H9 (cell line): ENCODE measurements around the gene ENDOV. TPM values are rescaled to one million over a fixed set of nuclear protein-coding genes. Genes with fewer than 3 reads are reported as not detected.
A peak's percentile ranks its signal among the peaks of the same experiment; 100 is the strongest.

Source experiments
- DNase-seq: peaks from one replicate; pipeline ENCODE4 v3.0.0-alpha.2; 2017
- H2AFZ ChIP-seq: one replicate; pipeline ENCODE4 v1.6.1; 2013; ENCODE audit warnings: mild to moderate bottlenecking, low read length, control low read depth, moderate library complexity
- H2AK5ac ChIP-seq: 2 replicates; pipeline ENCODE4 v1.6.1; 2013; ENCODE audit warnings: low read length, control low read depth, mixed read lengths; ENCODE audit not compliant: insufficient read length
- H2BK120ac ChIP-seq: one replicate; pipeline ENCODE4 v1.6.1; 2013; ENCODE audit warnings: low read depth, mild to moderate bottlenecking, low read length, control low read depth, inconsistent platforms; ENCODE audit not compliant: poor library complexity, severe bottlenecking
- H2BK12ac ChIP-seq: 2 replicates; pipeline ENCODE4 v1.6.1; 2013; ENCODE audit warnings: low read length, control low read depth, mixed read lengths, low read depth; ENCODE audit not compliant: insufficient read length
- H2BK15ac ChIP-seq: 2 replicates; pipeline ENCODE4 v1.6.1; 2013; ENCODE audit warnings: low read depth, low read length, control low read depth
- H2BK20ac ChIP-seq: one replicate; pipeline ENCODE4 v1.6.1; 2013; ENCODE audit warnings: low read depth, mild to moderate bottlenecking, low read length, control low read depth, inconsistent platforms; ENCODE audit not compliant: poor library complexity, severe bottlenecking
- H2BK5ac ChIP-seq: 2 replicates; pipeline ENCODE4 v1.6.1; 2013; ENCODE audit warnings: low read length, control low read depth, mixed read lengths; ENCODE audit not compliant: insufficient read length
- H3K14ac ChIP-seq: 2 replicates; pipeline ENCODE4 v1.6.1; 2013; ENCODE audit warnings: low read length, control low read depth; ENCODE audit not compliant: insufficient read depth
- H3K18ac ChIP-seq: 2 replicates; pipeline ENCODE4 v1.6.1; 2013; ENCODE audit warnings: low read depth, mild to moderate bottlenecking, mixed read lengths, low read length, control low read depth; ENCODE audit not compliant: insufficient read length
- H3K23ac ChIP-seq: 2 replicates; pipeline ENCODE4 v1.6.1; 2013; ENCODE audit warnings: low read length, control low read depth, mixed read lengths, low read depth; ENCODE audit not compliant: insufficient read length
- H3K23me2 ChIP-seq: 2 replicates; pipeline ENCODE4 v1.6.1; 2013; ENCODE audit warnings: low read depth, mild to moderate bottlenecking, mixed read lengths, low read length, control low read depth; ENCODE audit not compliant: insufficient read length, poor library complexity, severe bottlenecking
- H3K27ac ChIP-seq: 2 replicates; pipeline ENCODE4 v1.5.1; 2013; ENCODE audit warnings: low read length, control low read depth, mixed read lengths, low read depth; ENCODE audit not compliant: insufficient read length
- H3K27me3 ChIP-seq: 2 replicates; pipeline ENCODE4 v1.6.1; 2013; ENCODE audit warnings: low read length, control low read depth, inconsistent platforms; ENCODE audit not compliant: insufficient read depth
- H3K4ac ChIP-seq: 2 replicates; pipeline ENCODE4 v1.6.1; 2013; ENCODE audit warnings: low read depth, mild to moderate bottlenecking, control low read depth, inconsistent platforms, low read length, moderate library complexity
- H3K4me1 ChIP-seq: 2 replicates; pipeline ENCODE4 v1.6.1; 2013; ENCODE audit warnings: low read length, control low read depth, inconsistent platforms; ENCODE audit not compliant: insufficient read depth
- H3K4me2 ChIP-seq: 2 replicates; pipeline ENCODE4 v1.6.1; 2013; ENCODE audit warnings: low read length, control low read depth, mixed read lengths; ENCODE audit not compliant: insufficient read length, insufficient read depth
- H3K56ac ChIP-seq: 2 replicates; pipeline ENCODE4 v1.6.1; 2013; ENCODE audit warnings: low read depth, mild to moderate bottlenecking, mixed read lengths, low read length, control low read depth; ENCODE audit not compliant: insufficient read length
- H3K79me1 ChIP-seq: 2 replicates; pipeline ENCODE4 v1.6.1; 2013; ENCODE audit warnings: low read depth, mild to moderate bottlenecking, moderate library complexity, low read length, control low read depth, inconsistent platforms; ENCODE audit not compliant: insufficient read depth, poor library complexity, severe bottlenecking
- H3K79me2 ChIP-seq: 2 replicates; pipeline ENCODE4 v1.6.1; 2013; ENCODE audit warnings: low read length, control low read depth, inconsistent platforms; ENCODE audit not compliant: insufficient read depth
- H3K9ac ChIP-seq: 2 replicates; pipeline ENCODE4 v1.6.1; 2013; ENCODE audit warnings: low read length, control low read depth, mixed read lengths; ENCODE audit not compliant: insufficient read length; ENCODE audit errors: extremely low read depth
- H3K9me3 ChIP-seq: one replicate; pipeline ENCODE4 v1.6.1; 2013; ENCODE audit warnings: low read depth, low read length, inconsistent platforms; ENCODE audit not compliant: control insufficient read depth
- H3T11ph ChIP-seq: one replicate; pipeline ENCODE4 v1.6.1; 2013; ENCODE audit warnings: mild to moderate bottlenecking, low read length, control low read depth, inconsistent platforms
- H4K20me1 ChIP-seq: one replicate; pipeline ENCODE4 v1.6.1; 2013; ENCODE audit not compliant: control insufficient read depth, insufficient read length, insufficient read depth
- H4K5ac ChIP-seq: 2 replicates; pipeline ENCODE4 v1.6.1; 2013; ENCODE audit warnings: low read depth, mild to moderate bottlenecking, mixed read lengths, low read length, control low read depth; ENCODE audit not compliant: insufficient read length
- H4K8ac ChIP-seq: replicated peaks from 2 replicates; pipeline ENCODE4 v1.6.1; 2013; ENCODE audit warnings: low read length, control low read depth, mixed read lengths, low read depth; ENCODE audit not compliant: insufficient read length
- H4K91ac ChIP-seq: 2 replicates; pipeline ENCODE4 v1.6.1; 2013; ENCODE audit warnings: low read depth, mild to moderate bottlenecking, moderate library complexity, mixed read lengths, low read length, control low read depth; ENCODE audit not compliant: insufficient read length
- H3K27ac Mint-ChIP-seq, 3 experiments: 2 replicates in 2 of 3; 3 replicates in 1 of 3; pipeline ENCODE4 v1.8.0; 2020 to 2021; ENCODE audit warnings: mixed read lengths in 3 of 3, mild to moderate bottlenecking in 1 of 3, moderate library complexity in 1 of 3
- H3K27me3 Mint-ChIP-seq: 2 replicates; pipeline ENCODE4 v1.8.0; 2021; ENCODE audit warnings: low read depth, mild to moderate bottlenecking, moderate library complexity, mixed read lengths
- H3K36me3 Mint-ChIP-seq, 3 experiments: 2 replicates in 2 of 3; 3 replicates in 1 of 3; pipeline ENCODE4 v1.8.0; 2020 to 2021; ENCODE audit warnings: low read depth in 3 of 3, mixed read lengths in 3 of 3; ENCODE audit not compliant: insufficient read depth in 1 of 3
- H3K4me1 Mint-ChIP-seq, 2 experiments: 2 replicates each; pipeline ENCODE4 v1.8.0; 2020; ENCODE audit warnings: mixed read lengths in 2 of 2
- H3K4me3 Mint-ChIP-seq, 2 experiments: 2 replicates in 1 of 2; 3 replicates in 1 of 2; pipeline ENCODE4 v1.8.0; 2020 to 2021; ENCODE audit warnings: mild to moderate bottlenecking in 2 of 2, mixed read lengths in 2 of 2, moderate library complexity in 1 of 2
- H3K9me3 Mint-ChIP-seq, 2 experiments: 2 replicates in 1 of 2; 3 replicates in 1 of 2; pipeline ENCODE4 v1.8.0; 2020; ENCODE audit warnings: mild to moderate bottlenecking in 2 of 2, mixed read lengths in 2 of 2, moderate library complexity in 1 of 2
- WGBS: extraction: QIAGEN DNeasy Blood & Tissue Kit; methylation state at CpG from one replicate; pipeline ENCODE4 v1.1.7; 2013; ENCODE audit warnings: missing lambda C conversion rate, low lambda C conversion rate, mixed read lengths; ENCODE audit not compliant: insufficient read length; ENCODE audit errors: extremely low coverage; 5-methylcytosine and 5-hydroxymethylcytosine counted together
- total RNA-seq: library from RNA; stranded (reverse); gene quantifications from 2 replicates; pipeline ENCODE4 v1.2.1, GENCODE V29; 2021
- TF ChIP-seq, protein P1 (sequence below): fragments of 200-600 bp; sonication (generic); conservative IDR thresholded peaks from 3 replicates; pipeline ENCODE4 v1.8.0; 2021; ENCODE audit warnings: antibody characterized with exemption, mild to moderate bottlenecking

ENDOV gene
- total RNA-seq, 1 experiment from 2014 or later, result 17.1 TPM

DNA sequence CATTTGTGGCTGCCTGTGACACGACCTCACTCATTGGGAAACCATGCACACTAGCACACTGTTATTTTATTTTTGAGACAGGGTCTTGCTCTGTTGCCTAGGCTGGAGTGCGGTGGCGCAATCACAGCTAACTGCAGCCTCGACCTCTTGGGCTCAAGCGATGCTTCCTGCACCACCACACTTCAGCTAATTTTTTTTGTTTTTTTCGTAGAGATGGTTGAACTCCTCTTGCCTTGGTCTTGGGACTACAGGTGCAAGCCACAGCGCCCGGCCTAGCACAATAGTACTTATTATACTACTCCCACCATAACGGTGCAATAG lies 64.2 kb downstream of the ENDOV start:
- H3K27ac Mint-ChIP-seq, result no peak overlapping the region
- no peak overlapping the region for H2AFZ ChIP-seq
- H2BK15ac ChIP-seq, result no peak overlapping the region
- H2BK20ac ChIP-seq, result no peak overlapping the region
- H3K23ac ChIP-seq, result no peak overlapping the region
- no peak overlapping the region for H3K18ac ChIP-seq
- peak overlapping the region in 1 of 2 experiments; percentile 70; a peak in 3 of 5 replicates for H3K4me3 Mint-ChIP-seq
- H4K5ac ChIP-seq, result no peak overlapping the region
- H3K27me3 Mint-ChIP-seq, result peaks cover 83% of the 10 kb centered on the region
- H3T11ph ChIP-seq, result no peak overlapping the region
- H2BK5ac ChIP-seq, result no peak overlapping the region
- DNase-seq, result no peak
- TF ChIP-seq, protein P1, sequence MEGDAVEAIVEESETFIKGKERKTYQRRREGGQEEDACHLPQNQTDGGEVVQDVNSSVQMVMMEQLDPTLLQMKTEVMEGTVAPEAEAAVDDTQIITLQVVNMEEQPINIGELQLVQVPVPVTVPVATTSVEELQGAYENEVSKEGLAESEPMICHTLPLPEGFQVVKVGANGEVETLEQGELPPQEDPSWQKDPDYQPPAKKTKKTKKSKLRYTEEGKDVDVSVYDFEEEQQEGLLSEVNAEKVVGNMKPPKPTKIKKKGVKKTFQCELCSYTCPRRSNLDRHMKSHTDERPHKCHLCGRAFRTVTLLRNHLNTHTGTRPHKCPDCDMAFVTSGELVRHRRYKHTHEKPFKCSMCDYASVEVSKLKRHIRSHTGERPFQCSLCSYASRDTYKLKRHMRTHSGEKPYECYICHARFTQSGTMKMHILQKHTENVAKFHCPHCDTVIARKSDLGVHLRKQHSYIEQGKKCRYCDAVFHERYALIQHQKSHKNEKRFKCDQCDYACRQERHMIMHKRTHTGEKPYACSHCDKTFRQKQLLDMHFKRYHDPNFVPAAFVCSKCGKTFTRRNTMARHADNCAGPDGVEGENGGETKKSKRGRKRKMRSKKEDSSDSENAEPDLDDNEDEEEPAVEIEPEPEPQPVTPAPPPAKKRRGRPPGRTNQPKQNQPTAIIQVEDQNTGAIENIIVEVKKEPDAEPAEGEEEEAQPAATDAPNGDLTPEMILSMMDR, result no peak
- H2BK12ac ChIP-seq, result no peak overlapping the region
- no peaks in the 10 kb centered on the region for H3K79me2 ChIP-seq
- WGBS, result no CpG with 5 or more reads among the region's 9 CpGs
- H3K56ac ChIP-seq, result no peak overlapping the region
- H4K91ac ChIP-seq, result no peak overlapping the region
- no peaks in the 10 kb centered on the region; the same call in 1 of the 2 replicates for H3K4me1 ChIP-seq
- peaks cover 26 to 53% of the 10 kb centered on the region in 2 experiments for H3K4me1 Mint-ChIP-seq
- H3K9me3 ChIP-seq, result no peaks in the 10 kb centered on the region
- H3K4me2 ChIP-seq, result peak overlapping the region; percentile 34
- H3K14ac ChIP-seq, result no peak overlapping the region
- no peak overlapping the region for H3K9ac ChIP-seq
- no peak overlapping the region for H3K4ac ChIP-seq
- peaks cover 5% of the 10 kb centered on the region for H3K23me2 ChIP-seq
- H3K27me3 ChIP-seq, result peaks cover 62% of the 10 kb centered on the region
- no peaks in the 10 kb centered on the region; a peak in 1 of 5 replicates for H3K9me3 Mint-ChIP-seq
- H2AK5ac ChIP-seq, result no peak overlapping the region
- no peaks in the 10 kb centered on the region for H3K79me1 ChIP-seq
- H2BK120ac ChIP-seq, result no peak overlapping the region
- H3K36me3 Mint-ChIP-seq, result no peaks in the 10 kb centered on the region; a peak in 1 of 7 replicates
- no peaks in the 10 kb centered on the region for H4K20me1 ChIP-seq
- H3K27ac ChIP-seq, result no peak overlapping the region
- H4K8ac ChIP-seq, result no peak overlapping the region
